NCI-H1105 (cell line): ENCODE results near the gene CREG2.

Experiments
- DNase-seq: peaks from one replicate; lab custom pipeline; 2025; lab: John Stamatoyannopoulos, UW

Gene CREG2

DNA sequence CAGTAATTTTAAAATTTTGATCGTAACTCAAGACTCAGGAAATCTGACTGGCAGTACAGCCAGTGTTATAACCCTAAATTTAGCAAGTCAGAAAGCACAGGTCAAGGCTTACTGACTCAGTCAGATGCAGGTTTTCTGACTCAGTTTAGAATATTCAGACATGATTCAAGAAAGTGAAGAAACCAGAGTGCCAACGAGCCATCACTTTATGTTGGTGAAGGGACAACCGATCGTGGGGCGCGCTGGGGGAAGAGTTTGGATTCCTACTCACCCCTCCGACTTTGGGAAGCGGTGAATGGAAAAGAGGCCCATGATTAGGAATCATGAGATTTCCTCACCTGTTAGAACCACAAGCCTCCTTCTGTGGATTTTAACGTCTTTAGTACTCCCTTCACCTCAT, 79.8 kb downstream of the CREG2 start:
- no peak for DNase-seq

- no peak for DNase-seq
Observed at GRCh38 chr2:101306410-101306809, 80.9 kb downstream of the CREG2 start.

GRCh38 chr2:101305492-101306078, 81.7 kb downstream of the CREG2 start:
- no peak for DNase-seq

GRCh38 chr2:101305035-101305434, 82.3 kb downstream of the CREG2 start:
- no peak for DNase-seq

- no peak for DNase-seq
Observed at GRCh38 chr2:101303688-101304087, 83.6 kb downstream of the CREG2 start.

DNA sequence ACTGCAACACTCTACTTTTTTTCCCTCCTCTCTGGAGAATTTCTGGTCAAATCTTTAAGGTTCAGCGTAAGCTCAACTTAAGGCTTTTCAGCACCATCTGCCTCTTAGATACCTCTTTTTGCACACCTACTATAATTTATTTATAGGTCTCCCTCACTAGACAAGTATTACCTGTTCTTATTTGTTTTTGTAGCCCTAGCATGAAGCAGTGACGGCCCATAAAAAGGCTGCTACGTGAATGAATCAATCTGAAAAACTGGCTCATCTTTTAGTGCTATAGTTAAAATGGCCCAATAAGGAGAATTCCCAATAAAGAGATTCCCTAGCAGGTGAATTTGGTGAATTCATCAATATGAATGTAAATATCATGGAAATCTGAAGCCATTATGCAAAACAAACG, 85.3 kb downstream of the CREG2 start:
- no peak for DNase-seq

DNA sequence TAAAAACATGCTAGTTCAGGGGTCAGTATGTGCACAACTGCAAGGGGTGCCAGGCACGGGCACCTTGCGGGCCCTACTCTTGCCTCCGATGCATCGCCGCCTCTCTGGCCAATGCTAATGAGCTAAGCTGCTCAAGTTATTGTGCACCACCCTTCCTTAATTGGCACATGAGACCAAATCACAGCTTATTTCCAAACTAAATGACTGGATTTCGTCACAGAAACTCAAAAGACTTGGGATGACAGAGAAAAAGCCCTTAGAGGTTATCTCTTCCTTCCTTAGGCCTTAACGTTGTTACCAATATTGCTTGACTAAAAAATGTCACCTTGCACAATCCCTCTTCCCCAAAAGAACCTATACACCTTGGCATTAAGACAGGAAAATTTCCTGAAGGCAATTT, 86.5 kb downstream of the CREG2 start:
- no peak for DNase-seq

DNA sequence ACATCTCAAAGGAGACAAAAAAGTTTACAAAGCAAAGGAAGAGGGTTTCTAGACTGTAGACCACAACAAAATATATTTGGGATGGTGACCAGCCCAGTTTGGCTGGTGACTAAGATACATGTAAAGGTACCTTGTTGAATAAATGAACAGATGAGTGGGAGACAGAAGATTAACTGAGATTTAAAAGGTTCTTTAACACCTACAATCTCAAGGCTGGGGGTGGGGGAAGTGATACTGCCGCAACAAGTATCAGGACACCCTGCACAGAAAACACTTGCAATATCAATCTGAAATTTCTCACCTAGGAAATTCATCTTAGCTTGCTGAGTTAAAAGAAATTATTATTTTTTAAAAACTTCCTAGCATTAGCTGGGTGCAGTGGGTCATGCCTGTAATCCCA, 87.1 kb downstream of the CREG2 start:
- DNase-seq = no peak

- DNase-seq = no peak
Observed at GRCh38 chr2:101299604-101300003, 87.7 kb downstream of the CREG2 start.

GRCh38 chr2:101297383-101297782, 89.9 kb downstream of the CREG2 start:
- no peak for DNase-seq

- DNase-seq = no peak
Observed at GRCh38 chr2:101296371-101296770, 90.9 kb downstream of the CREG2 start.

DNA sequence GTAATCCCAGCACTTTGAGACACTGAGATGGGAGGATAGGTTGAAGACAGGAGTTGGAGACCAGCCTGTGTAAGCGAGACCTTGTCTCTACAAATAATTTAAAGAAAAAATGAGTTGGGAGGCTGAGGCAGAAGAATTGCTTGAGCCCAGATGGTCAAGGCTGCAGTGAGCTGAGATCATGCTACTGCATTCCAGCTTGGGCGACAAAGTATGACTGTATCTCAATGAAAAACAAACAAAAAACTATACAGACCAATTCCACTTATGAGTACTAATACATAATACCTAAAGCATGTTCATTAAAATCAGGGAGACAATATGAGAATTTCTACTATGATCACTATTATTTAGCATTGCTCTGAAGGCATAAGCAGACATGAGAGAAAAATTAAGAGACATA, 91.4 kb downstream of the CREG2 start:
- no peak for DNase-seq
